GM21528 (cell line): ENCODE measurements around the gene HSPB7.
"Not testable (repeated sequence)": the region's sequence is repeated elsewhere in the genome, so short reads cannot be mapped to it uniquely, and the experiment has no call there.

Experiments used
- ATAC-seq: cut with Tn5 transposase; IDR thresholded peaks from one replicate; pipeline ENCODE4 v1.9.1; 2021; ENCODE audit warnings: mild to moderate bottlenecking, moderate library complexity; ENCODE audit not compliant: unreplicated experiment, low FRiP score

Gene HSPB7

GRCh38 chr1:16017461-16018303 lies at the start of gene HSPB7:
Gene HSPB7, minus strand, starts transcription at chr1:16018043. Its CDS starts 80 bp downstream, at chr1:16017963.
- no peak for ATAC-seq

DNA sequence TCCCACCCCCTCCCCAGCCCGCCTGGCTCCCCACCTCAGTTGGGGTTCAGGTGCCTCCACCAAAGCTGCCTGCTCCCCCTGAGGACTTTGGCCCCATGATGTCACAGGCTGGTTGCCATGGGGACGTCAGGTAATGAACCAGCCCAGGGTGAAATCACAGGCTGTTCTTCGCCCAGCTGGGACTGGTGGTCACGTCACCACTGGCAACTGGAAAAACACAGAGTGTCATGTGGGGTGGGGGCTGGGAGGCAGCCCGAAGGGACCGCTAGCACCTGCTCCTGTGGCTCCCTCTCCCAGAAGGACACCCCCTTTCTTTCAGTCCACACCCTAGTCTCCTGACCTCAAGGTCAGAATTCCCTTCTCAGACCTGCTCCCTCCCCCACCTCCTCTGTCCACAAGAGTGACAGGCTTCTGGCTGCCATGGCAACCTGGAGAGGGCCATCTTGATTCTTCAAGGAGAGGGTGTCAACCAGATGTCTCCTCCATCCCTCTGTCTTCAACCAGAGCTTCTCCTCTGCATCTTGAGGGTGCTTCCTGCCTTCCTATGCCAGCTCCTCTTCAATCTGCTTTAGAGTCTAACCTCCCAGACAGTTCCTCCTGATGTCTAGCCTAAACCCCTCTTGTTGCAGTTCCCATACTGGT lies 49.4 kb upstream of the HSPB7 start:
- ATAC-seq: no peak

GRCh38 chr1:16066245-16066644 lies 48.4 kb upstream of the HSPB7 start:
- no peak for ATAC-seq

- ATAC-seq: no peak
Measured at GRCh38 chr1:16065269-16065576, 47.4 kb upstream of the HSPB7 start.

- no peak for ATAC-seq
Measured at GRCh38 chr1:16064536-16065268, 46.9 kb upstream of the HSPB7 start.

DNA sequence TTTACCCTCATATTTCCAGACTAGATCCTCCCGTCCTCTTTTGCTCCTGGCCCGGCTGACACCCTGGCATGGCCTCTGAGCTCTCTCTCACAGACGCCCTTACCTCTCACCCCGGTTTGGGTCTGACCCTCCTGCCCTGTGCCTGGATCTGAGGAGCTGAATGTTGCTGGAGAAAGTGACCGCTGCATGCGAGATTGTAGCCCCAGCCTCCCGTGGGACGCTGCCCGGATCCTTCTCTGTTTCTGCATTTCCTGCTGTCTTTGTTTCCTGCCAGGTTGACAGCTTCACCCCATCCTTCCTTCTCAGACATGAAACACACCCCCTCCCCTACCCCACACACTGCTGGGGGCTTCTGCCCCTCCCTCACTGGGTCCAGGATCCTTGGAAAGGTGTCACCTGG lies 46.1 kb upstream of the HSPB7 start:
- no peak for ATAC-seq

DNA sequence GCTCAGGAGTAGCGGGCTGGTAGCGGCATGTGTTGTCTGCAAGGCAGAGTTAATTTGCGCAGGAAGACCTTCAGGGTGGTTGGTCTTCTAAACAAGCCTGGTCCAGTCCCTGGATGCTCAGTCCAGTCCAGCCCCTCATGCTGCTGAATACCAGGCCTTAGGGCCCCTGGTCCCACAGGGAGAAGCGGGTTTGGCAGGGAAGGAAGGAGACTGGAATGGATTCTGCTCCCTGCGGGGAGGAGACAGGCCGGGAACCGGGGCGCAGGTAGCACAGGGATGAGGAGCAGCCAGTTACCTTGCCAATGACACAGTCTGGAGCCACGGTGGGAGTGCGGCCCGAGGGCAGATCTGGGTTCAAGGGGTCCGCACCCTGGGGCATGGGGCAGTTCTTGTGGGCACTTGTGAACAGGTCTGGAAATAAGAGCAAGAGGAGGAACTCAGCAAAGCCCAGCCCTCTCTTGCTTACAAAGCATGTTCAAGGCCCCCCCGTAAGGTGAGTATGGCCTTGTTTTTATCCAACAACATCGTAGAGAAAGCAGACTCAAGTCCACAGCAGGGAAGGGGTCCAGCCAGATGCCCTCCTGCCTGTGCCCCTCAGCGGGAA lies 45.5 kb upstream of the HSPB7 start:
- ATAC-seq: no peak

DNA sequence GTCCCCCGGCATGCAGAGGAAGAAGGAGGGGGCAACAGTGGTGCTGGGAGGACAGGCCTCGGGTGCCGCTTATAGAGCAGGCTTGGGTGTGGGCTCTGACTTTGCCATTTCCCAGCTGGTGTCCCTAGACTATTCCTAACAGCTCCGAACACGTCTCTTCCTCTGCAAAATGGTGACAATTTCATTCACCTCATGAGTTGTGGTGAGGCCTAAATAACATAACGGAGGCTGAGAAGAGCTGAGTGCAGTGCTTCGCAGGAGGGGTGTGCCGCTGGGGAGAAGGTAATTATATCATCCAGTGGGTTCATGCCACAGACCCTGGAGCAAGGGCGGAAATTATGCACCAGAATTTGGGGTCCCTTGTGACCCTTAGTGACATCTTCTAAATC lies 44.8 kb upstream of the HSPB7 start:
- ATAC-seq: not testable (repeated sequence)

GRCh38 chr1:16061989-16062686 lies 44.3 kb upstream of the HSPB7 start:
- not testable (repeated sequence) for ATAC-seq

DNA sequence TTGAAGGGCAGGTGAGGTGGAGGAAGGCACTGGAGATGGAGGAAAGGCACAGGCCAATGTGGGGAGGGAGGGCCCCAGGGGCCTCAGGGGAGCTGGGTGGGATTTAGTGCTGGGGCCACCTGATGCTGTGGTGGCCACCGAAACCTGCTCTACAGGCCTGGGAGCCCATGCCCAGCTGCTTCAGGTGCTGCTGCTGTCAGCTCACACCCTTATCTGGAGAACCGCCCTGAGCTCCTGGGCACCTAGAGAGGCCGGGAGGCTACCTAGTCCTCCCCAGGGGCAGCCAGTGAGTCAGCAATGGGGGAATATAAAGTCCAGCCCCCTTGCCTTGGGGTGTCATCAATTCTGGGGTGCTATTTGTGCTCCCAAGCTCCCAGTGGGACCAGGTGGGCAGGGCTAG lies 43.4 kb upstream of the HSPB7 start:
- no peak for ATAC-seq

GRCh38 chr1:16058394-16059120 lies 40.7 kb upstream of the HSPB7 start:
- ATAC-seq: not testable (repeated sequence)

DNA sequence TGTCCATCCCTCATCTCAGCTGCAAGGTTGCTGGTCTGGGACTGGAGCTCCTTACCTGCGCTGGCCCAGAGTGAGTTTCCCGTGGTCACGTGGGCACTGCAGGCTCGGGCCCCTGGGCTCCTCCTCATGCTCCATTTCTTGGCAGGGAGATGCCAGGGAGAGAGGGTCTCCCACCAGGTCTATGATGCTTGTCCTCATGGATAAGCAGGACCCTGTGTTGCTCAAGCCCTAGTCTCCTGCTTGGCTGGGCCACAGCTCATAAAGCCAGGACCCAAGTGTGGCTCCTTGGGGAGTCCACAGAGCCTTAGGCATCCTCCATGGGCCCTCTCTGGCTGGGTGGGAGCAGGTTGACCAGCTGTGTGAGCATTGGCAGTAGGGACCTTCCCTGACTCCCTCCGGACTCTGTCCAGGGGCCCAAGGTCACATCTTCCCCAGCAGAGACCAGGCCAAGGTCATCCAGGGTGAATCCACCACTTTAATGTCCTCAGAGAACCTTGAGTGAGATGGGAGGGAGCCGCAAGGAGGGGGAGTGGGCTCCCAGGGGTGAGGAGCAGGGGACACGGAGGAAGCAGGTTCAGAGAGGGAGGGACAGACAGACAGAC lies 39.6 kb upstream of the HSPB7 start:
- ATAC-seq: not testable (repeated sequence)

DNA sequence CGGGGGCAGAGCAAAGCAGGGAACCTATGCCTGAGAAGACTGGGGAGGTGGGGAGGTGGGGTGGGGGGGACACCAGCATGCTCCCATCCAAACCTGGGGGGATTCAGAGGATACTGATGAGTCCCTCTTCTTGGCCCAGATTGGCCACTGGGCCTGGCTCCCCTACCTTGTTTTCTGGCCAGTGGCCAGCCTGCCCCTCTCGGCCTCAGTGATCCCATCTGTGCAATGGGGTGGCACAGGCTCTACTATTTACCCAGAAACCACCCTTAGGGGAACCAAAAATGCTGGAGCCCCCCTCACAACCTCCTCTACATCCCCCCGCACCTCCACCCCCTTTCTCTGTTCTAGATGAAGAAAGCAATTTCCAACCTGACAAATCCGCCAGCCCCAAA lies 38.7 kb upstream of the HSPB7 start:
- ATAC-seq: not testable (repeated sequence)

GRCh38 chr1:16055613-16056520 lies 38.0 kb upstream of the HSPB7 start:
- ATAC-seq: no peak

DNA sequence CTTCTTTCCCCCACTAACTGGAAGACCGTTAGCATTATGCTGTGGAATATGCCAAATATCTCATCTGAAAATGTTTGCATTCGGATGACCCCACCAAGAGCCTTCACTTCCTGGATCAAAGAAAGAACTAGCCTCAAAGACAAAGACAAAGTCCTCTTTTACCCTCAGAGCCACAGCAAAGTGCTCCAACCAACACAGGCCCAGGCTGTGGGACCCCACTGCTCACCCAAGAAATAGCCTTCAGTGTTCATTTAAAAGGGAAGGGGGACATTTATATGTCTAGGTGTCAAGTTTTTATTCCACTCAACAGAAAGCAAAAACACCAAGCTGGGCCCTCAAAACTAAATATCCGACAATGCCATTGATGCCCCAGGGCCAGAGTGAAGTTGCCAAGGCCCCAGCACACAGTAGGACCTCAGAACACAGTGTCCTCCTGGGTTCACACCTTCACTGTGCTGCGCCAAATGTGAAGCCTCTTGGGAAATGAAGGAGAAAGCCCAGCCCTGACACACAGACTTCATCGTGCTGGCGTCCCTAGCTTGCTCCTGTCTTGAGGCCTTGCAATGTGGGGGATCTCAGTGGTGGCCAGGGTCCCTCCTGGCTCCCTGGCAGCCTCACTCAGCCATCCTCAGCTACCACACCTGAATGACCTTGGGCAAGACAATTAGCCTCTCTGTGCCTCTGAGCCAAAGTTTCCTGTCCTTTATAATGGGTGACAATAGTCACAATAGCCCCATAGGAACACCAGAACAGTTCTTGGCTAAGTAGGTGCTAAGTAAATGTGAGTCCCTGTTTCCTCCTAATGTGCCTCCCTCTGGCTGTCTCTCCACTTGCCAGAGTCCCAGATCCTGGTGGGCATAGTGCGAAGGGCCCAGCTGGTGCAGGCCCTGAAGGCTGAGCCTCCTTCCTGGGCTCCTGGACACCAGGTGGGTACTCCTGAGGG lies 37.0 kb upstream of the HSPB7 start:
- no peak for ATAC-seq

GRCh38 chr1:16053781-16054502 lies 36.1 kb upstream of the HSPB7 start:
- ATAC-seq: no peak

- not testable (repeated sequence) for ATAC-seq
Measured at GRCh38 chr1:16051949-16052348, 34.1 kb upstream of the HSPB7 start.
